ENCODE results near the gene GNE.

GNE gene

DNA sequence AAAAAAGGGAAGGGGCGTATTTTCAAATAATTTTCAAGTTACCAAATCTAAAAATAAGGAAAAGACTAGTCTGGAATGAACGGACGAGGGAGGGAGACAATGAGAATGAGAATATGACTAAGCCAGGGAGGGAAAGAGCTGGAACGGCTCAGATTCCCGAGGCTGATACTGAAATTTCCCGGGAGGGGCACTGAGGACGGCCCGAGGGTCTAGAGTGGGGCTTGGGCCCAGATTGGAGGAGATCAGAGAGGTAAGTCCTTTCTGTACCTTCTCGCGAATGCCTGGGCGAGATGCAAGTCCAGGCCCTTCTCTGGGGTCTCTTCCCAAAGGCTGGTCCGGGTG lies 92.5 kb downstream of the GNE start:
- DNase-seq, result no peak

DNA sequence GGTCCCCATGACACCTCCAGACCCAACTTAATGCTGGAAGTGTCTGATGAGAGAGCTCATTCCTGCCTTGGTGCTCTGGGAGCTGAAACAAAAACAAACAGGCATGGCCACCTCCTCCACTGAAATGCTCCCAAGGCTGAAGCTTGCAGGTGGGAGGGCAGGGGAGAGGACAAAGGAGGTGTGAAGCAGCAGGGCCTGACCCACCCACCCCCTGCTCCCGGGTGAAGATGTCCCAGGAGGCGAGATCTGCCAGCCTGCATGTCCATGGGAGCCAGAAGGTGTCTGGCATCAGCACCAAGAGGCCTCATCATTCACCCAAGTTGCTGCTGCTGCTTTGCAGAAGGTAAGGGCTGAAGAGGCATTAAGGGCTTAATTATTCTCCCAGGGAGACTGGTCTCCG lies 93.3 kb downstream of the GNE start:
- DNase-seq, result no peak
